Trophoblast cell (in vitro differentiated cells and primary cell): ENCODE measurements around the gene SFSWAP.
A peak's percentile ranks its signal among the peaks of the same experiment; 100 is the strongest.

Source experiments
- DNase-seq, 2 donors: peaks; one replicate each; pipeline ENCODE4 v3.0.0-alpha.2; 2016
- H2AFZ ChIP-seq: 2 replicates; pipeline ENCODE4 v1.6.1; 2013; ENCODE audit warnings: low read length, moderate library complexity, mild to moderate bottlenecking; ENCODE audit not compliant: insufficient read depth, poor library complexity
- H2AK5ac ChIP-seq: 2 replicates; pipeline ENCODE4 v1.6.1; 2013; ENCODE audit warnings: mild to moderate bottlenecking, low read length
- H2BK120ac ChIP-seq: 2 replicates; pipeline ENCODE4 v1.6.1; 2013; ENCODE audit warnings: low read length, mild to moderate bottlenecking, moderate library complexity; ENCODE audit not compliant: insufficient read depth, poor library complexity
- H2BK12ac ChIP-seq: 2 replicates; pipeline ENCODE4 v1.6.1; 2013; ENCODE audit warnings: mild to moderate bottlenecking, low read length, moderate library complexity
- H2BK5ac ChIP-seq: 2 replicates; pipeline ENCODE4 v1.6.1; 2013; ENCODE audit warnings: low read length, low read depth, moderate library complexity, mild to moderate bottlenecking; ENCODE audit not compliant: poor library complexity
- H3K14ac ChIP-seq: 2 replicates; pipeline ENCODE4 v1.6.1; 2013; ENCODE audit warnings: mild to moderate bottlenecking, low read length
- H3K18ac ChIP-seq: 2 replicates; pipeline ENCODE4 v1.6.1; 2013; ENCODE audit warnings: mild to moderate bottlenecking, low read length
- H3K23ac ChIP-seq: 2 replicates; pipeline ENCODE4 v1.6.1; 2013; ENCODE audit warnings: low read length
- H3K27ac ChIP-seq: 2 replicates; pipeline ENCODE4 v1.5.1; 2013; ENCODE audit warnings: low read depth, mild to moderate bottlenecking, inconsistent platforms, low read length, moderate library complexity
- H3K27me3 ChIP-seq: 2 replicates; pipeline ENCODE4 v1.6.1; 2013; ENCODE audit warnings: inconsistent platforms, mild to moderate bottlenecking, low read length, moderate library complexity; ENCODE audit not compliant: insufficient read depth
- H3K36me3 ChIP-seq, 2 experiments: 1 replicate in 1 of 2; 2 replicates in 1 of 2; pipeline ENCODE4 v1.6.1; 2013; ENCODE audit warnings: low read length in 2 of 2, mild to moderate bottlenecking in 2 of 2, moderate library complexity in 1 of 2; ENCODE audit not compliant: insufficient read depth in 2 of 2, control insufficient read depth in 1 of 2
- H3K4ac ChIP-seq: 2 replicates; pipeline ENCODE4 v1.6.1; 2013; ENCODE audit warnings: low read depth, mild to moderate bottlenecking, low read length, moderate library complexity
- H3K4me1 ChIP-seq, 2 experiments: 1 replicate in 1 of 2; 2 replicates in 1 of 2; pipeline ENCODE4 v1.6.1; 2013; ENCODE audit warnings: low read length in 2 of 2, mild to moderate bottlenecking in 2 of 2, moderate library complexity in 1 of 2; ENCODE audit not compliant: insufficient read depth in 2 of 2, control insufficient read depth in 1 of 2
- H3K4me2 ChIP-seq: 2 replicates; pipeline ENCODE4 v1.6.1; 2013; ENCODE audit warnings: inconsistent platforms, mild to moderate bottlenecking, low read length, moderate library complexity
- H3K4me3 ChIP-seq: 2 replicates; pipeline ENCODE4 v1.5.1; 2013; ENCODE audit warnings: mild to moderate bottlenecking, low read depth, low read length, inconsistent platforms
- H3K79me1 ChIP-seq: one replicate; pipeline ENCODE4 v1.6.1; 2013; ENCODE audit warnings: low read length
- H3K79me2 ChIP-seq: 2 replicates; pipeline ENCODE4 v1.6.1; 2013; ENCODE audit warnings: low read length, mild to moderate bottlenecking; ENCODE audit not compliant: control insufficient read depth, insufficient read depth, poor library complexity
- H3K9ac ChIP-seq: 2 replicates; pipeline ENCODE4 v1.6.1; 2013; ENCODE audit warnings: mild to moderate bottlenecking, low read length
- H3K9me3 ChIP-seq: 2 replicates; pipeline ENCODE4 v1.6.1; 2013; ENCODE audit warnings: low read depth, mild to moderate bottlenecking, control low read depth, inconsistent platforms, low read length; ENCODE audit not compliant: insufficient read depth
- H4K12ac ChIP-seq: 2 replicates; pipeline ENCODE4 v1.6.1; 2013; ENCODE audit warnings: low read depth, mild to moderate bottlenecking, low read length, moderate library complexity
- H4K8ac ChIP-seq: 2 replicates; pipeline ENCODE4 v1.6.1; 2013; ENCODE audit warnings: low read depth, mild to moderate bottlenecking, low read length, moderate library complexity
- H4K91ac ChIP-seq: one replicate; pipeline ENCODE4 v1.6.1; 2013; ENCODE audit warnings: low read depth, mild to moderate bottlenecking, low read length, moderate library complexity
- WGBS: extraction: QIAGEN DNeasy Blood & Tissue Kit; methylation state at CpG from one replicate; pipeline ENCODE4 v1.1.7; 2013; ENCODE audit warnings: missing lambda C conversion rate; ENCODE audit not compliant: insufficient read length, insufficient coverage; ENCODE audit errors: extremely low coverage; 5-methylcytosine and 5-hydroxymethylcytosine counted together

SFSWAP gene

DNA sequence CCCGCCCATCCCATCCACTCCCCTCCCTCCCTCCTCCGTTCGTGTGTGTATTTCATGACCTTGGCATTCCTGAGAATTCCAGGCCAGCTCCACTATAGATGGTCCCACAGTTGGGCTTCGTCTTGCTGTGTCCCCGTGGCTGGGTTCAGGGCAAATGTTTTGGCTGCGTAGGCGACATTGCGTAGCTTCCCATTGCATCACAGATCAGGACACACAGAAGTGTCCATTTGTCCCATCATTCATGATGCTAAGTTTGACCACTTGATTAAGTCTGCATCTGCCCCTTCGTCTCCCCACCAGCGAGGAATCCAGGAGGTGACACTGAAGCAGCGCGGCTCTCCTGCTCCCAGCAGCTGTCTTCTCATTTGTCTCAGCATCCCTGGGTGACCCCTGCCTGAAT, 78.7 kb downstream of the SFSWAP start:
- H3K4ac ChIP-seq: no peak overlapping the region
- peaks cover 0 to 2% of the 10 kb centered on the region in 2 experiments for H3K4me1 ChIP-seq
- H2BK12ac ChIP-seq: no peak overlapping the region
- no peak overlapping the region for H4K8ac ChIP-seq
- H4K12ac ChIP-seq: no peak overlapping the region
- no peaks in the 10 kb centered on the region for H3K27me3 ChIP-seq
- no peak overlapping the region for H4K91ac ChIP-seq
- H3K9ac ChIP-seq: no peak overlapping the region
- H3K14ac ChIP-seq: no peak overlapping the region
- DNase-seq: no peak
- H3K79me2 ChIP-seq: no peaks in the 10 kb centered on the region
- H2AFZ ChIP-seq: no peak overlapping the region
- H3K18ac ChIP-seq: no peak overlapping the region
- no CpG with 5 or more reads among the region's 12 CpGs for WGBS
- no peak overlapping the region for H3K27ac ChIP-seq
- H2AK5ac ChIP-seq: no peak overlapping the region
- H2BK5ac ChIP-seq: no peak overlapping the region
- H3K9me3 ChIP-seq: peaks cover 4% of the 10 kb centered on the region
- H3K23ac ChIP-seq: no peak overlapping the region
- H2BK120ac ChIP-seq: no peak overlapping the region
- peaks cover 36 to 51% of the 10 kb centered on the region in 2 experiments for H3K36me3 ChIP-seq
- H3K4me3 ChIP-seq: no peak overlapping the region
- H3K79me1 ChIP-seq: no peaks in the 10 kb centered on the region
- no peak overlapping the region for H3K4me2 ChIP-seq

DNA sequence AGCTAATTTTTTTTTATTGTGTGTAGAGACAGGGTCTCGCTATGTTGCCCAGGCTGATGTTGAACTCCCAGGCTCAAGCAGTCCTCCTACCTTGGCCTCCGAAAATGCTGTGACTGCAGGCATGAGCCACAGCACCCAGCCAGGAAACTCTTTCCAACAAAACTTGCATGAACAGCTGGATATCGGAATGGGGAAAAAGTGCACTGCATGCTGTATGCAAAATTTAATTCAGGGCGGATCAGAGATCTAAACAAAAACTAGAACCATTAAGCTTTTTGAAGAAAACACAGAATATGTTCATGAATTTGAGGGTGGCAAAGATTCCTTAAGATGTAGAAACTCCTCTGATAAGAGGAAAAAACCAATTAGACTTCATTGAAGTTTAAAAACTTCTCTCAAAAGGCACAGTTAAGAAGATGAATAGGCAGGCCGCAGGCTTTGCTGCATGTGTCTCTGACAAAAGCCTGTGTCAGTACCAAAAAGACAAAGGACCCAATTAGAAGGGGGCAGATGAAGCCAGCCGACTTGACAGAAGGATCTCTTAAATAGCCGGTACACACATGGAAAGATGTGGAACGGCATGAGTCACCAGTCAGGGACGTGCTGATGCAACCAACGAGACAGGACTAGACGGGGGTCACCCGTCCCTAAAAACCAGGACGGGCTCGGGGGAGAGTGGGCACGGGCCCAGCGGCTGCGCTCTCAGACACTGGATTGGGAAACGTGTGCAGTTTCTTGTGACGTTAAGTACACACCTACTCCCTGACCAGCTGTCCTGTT, 82.5 kb downstream of the SFSWAP start:
- Histone ChIP-seq H3K36me3 (peaks cover 26 to 37% of the 10 kb centered on the region in 2 experiments), H4K91ac (no peak overlapping the region), H3K27me3 (no peaks in the 10 kb centered on the region), H2BK12ac (no peak overlapping the region), H2AK5ac (no peak overlapping the region), H3K79me1 (peaks cover 4% of the 10 kb centered on the region), H4K12ac (no peak overlapping the region), H3K14ac (no peak overlapping the region), H3K4me1 (peaks cover 11 to 14% of the 10 kb centered on the region in 2 experiments), H3K23ac (no peak overlapping the region), H3K4ac (no peak overlapping the region), H2BK5ac (no peak overlapping the region), H3K4me3 (no peak overlapping the region), H3K9ac (no peak overlapping the region), H3K79me2 (no peaks in the 10 kb centered on the region), H3K27ac (no peak overlapping the region), H2BK120ac (no peak overlapping the region), H3K18ac (no peak overlapping the region), H4K8ac (no peak overlapping the region), H3K9me3 (peaks cover 5% of the 10 kb centered on the region), H3K4me2 (no peak overlapping the region), H2AFZ (no peak overlapping the region)
- no CpG with 5 or more reads among the region's 19 CpGs for WGBS
- peak in 1 of 2 donors; percentile 15 for DNase-seq

DNA sequence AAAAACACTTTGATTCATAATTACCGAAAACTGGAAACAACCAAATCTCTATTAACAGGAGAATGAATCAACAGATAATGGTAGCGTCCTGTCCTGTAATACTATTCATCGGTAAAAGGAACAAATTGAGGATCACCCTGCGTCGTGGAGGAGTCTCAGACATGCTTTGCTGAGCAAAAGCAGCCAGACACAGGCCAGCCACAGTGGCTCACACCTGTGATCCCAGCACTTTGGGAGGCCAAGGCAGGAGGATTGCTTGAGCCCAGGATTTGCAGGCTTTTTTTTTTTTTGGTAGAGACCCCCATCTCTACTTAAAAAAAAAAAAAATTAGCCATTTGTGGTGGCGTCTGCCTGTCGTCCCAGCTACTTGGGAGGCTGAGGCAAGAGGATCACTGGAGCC, 83.2 kb downstream of the SFSWAP start:
- WGBS: no CpG with 5 or more reads among the region's 7 CpGs
- Histone ChIP-seq H2AFZ (no peak overlapping the region), H3K18ac (no peak overlapping the region), H3K4me2 (no peak overlapping the region), H3K23ac (no peak overlapping the region), H2BK5ac (no peak overlapping the region), H4K12ac (no peak overlapping the region), H2AK5ac (no peak overlapping the region), H3K4me3 (no peak overlapping the region), H4K8ac (no peak overlapping the region), H3K14ac (no peak overlapping the region), H2BK12ac (no peak overlapping the region), H3K4me1 (peaks cover 11 to 14% of the 10 kb centered on the region in 2 experiments), H3K27me3 (no peaks in the 10 kb centered on the region), H3K79me2 (no peaks in the 10 kb centered on the region), H3K9me3 (peaks cover 5% of the 10 kb centered on the region), H3K79me1 (peaks cover 4% of the 10 kb centered on the region), H2BK120ac (no peak overlapping the region), H3K27ac (no peak overlapping the region), H4K91ac (no peak overlapping the region), H3K4ac (no peak overlapping the region), H3K9ac (no peak overlapping the region), H3K36me3 (peaks cover 27 to 35% of the 10 kb centered on the region in 2 experiments)
- DNase-seq: no peak

DNA sequence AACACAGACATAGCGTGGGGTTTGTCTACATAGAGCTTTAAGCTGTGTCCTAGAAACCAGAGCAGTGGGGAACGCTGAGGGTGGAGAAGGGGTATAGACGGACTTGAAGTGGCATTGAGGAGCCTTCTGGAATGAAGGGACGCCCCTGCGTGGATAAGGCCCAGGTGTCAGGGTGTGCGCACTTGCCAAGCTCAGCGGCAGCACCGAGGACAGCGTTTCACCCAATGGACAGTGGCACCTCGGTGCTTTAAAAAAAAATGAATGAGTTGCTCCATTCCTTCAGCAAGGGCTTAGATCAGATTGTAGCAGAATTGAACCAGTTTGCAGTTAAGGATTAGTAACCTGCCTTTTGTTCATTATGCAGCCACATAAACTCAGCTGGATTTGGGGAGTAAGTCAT, 83.7 kb downstream of the SFSWAP start:
- Histone ChIP-seq H3K18ac (no peak overlapping the region), H3K9ac (no peak overlapping the region), H3K27me3 (no peaks in the 10 kb centered on the region), H4K8ac (no peak overlapping the region), H3K23ac (no peak overlapping the region), H4K91ac (no peak overlapping the region), H2BK120ac (no peak overlapping the region), H3K14ac (no peak overlapping the region), H3K4me2 (no peak overlapping the region), H3K36me3 (peaks cover 30 to 35% of the 10 kb centered on the region in 2 experiments), H3K4me1 (peaks cover 11 to 14% of the 10 kb centered on the region in 2 experiments), H3K27ac (no peak overlapping the region), H2AK5ac (no peak overlapping the region), H3K79me1 (peaks cover 4% of the 10 kb centered on the region), H3K79me2 (no peaks in the 10 kb centered on the region), H2AFZ (no peak overlapping the region), H3K4ac (no peak overlapping the region), H4K12ac (no peak overlapping the region), H2BK12ac (no peak overlapping the region), H3K9me3 (peaks cover 5% of the 10 kb centered on the region), H3K4me3 (no peak overlapping the region), H2BK5ac (no peak overlapping the region)
- no peak for DNase-seq
- no CpG with 5 or more reads among the region's 10 CpGs for WGBS
